Keratinocyte (primary cell): Measurements from ENCODE around the gene BCL2. TPM values are rescaled to one million over a fixed set of nuclear protein-coding genes. Genes with fewer than 3 reads are reported as not detected.

Experiments used
- DNase-seq: peaks from one replicate; pipeline ENCODE4 v3.0.0-alpha.2; 2011; ENCODE audit warnings: low read depth, missing footprints, low spot score
- FAIRE-seq: peaks from 2 replicates; lab custom pipeline; 2011; peaks lifted over from hg19 to GRCh38; lab: Jason Lieb, UNC
- H2AFZ ChIP-seq: 2 replicates; pipeline ENCODE4 v1.6.0; 2012; ENCODE audit warnings: low read length, control low read depth, inconsistent platforms; ENCODE audit not compliant: control insufficient read depth
- H3K27ac ChIP-seq: 2 replicates; pipeline ENCODE4 v1.5.1; 2011; ENCODE audit warnings: low read length; ENCODE audit not compliant: control insufficient read depth, insufficient read depth
- H3K27me3 ChIP-seq: 3 replicates; pipeline ENCODE4 v1.6.0; 2011; ENCODE audit warnings: low read length; ENCODE audit not compliant: control insufficient read depth, insufficient read depth; ENCODE audit errors: extremely low read depth
- H3K36me3 ChIP-seq, 2 experiments: 2 replicates in 1 of 2; 3 replicates in 1 of 2; pipeline ENCODE4 v1.5.1; 2011; ENCODE audit warnings: low read length in 2 of 2, mild to moderate bottlenecking in 1 of 2; ENCODE audit not compliant: control insufficient read depth in 2 of 2, insufficient read depth in 2 of 2; ENCODE audit errors: extremely low read depth in 1 of 2
- H3K4me1 ChIP-seq: 3 replicates; pipeline ENCODE4 v1.5.1; 2011; ENCODE audit warnings: low read length; ENCODE audit not compliant: control insufficient read depth, insufficient read depth; ENCODE audit errors: extremely low read depth
- H3K4me2 ChIP-seq: 3 replicates; pipeline ENCODE4 v1.6.0; 2011; ENCODE audit warnings: low read depth, low read length; ENCODE audit not compliant: control insufficient read depth, insufficient read depth; ENCODE audit errors: extremely low read depth
- H3K4me3 ChIP-seq, 3 experiments: fragments of 200-600 bp in 1 of 3; sonication (generic) in 1 of 3; 2 replicates in 2 of 3; 3 replicates in 1 of 3; pipeline ENCODE4 v1.5.1; 2011 to 2016; ENCODE audit warnings: low read length in 3 of 3, mild to moderate bottlenecking in 3 of 3, control low read depth in 2 of 3, inconsistent platforms in 1 of 3, low read depth in 1 of 3, mixed read lengths in 1 of 3, mixed run types in 1 of 3, moderate library complexity in 1 of 3; ENCODE audit not compliant: control insufficient read depth in 2 of 3, insufficient read depth in 2 of 3; ENCODE audit errors: extremely low read depth in 1 of 3
- H3K79me2 ChIP-seq: 2 replicates; pipeline ENCODE4 v1.6.0; 2012; ENCODE audit warnings: low read length; ENCODE audit not compliant: control insufficient read depth, insufficient read depth
- H3K9ac ChIP-seq: 3 replicates; pipeline ENCODE4 v1.6.0; 2011; ENCODE audit warnings: low read length; ENCODE audit not compliant: control insufficient read depth, insufficient read depth; ENCODE audit errors: extremely low read depth
- H3K9me1 ChIP-seq: 3 replicates; pipeline ENCODE4 v1.6.0; 2011; ENCODE audit warnings: low read length; ENCODE audit not compliant: control insufficient read depth, insufficient read depth; ENCODE audit errors: extremely low read depth
- H3K9me3 ChIP-seq: 2 replicates; pipeline ENCODE4 v1.5.1; 2012; ENCODE audit warnings: low read depth, low read length; ENCODE audit not compliant: control insufficient read depth
- H4K20me1 ChIP-seq: 3 replicates; pipeline ENCODE4 v1.6.0; 2011; ENCODE audit warnings: low read length; ENCODE audit not compliant: control insufficient read depth, insufficient read depth; ENCODE audit errors: extremely low read depth
- CTCF ChIP-seq, 3 experiments: IDR thresholded peaks in 1 of 3; conservative IDR thresholded peaks in 1 of 3; optimal IDR thresholded peaks in 1 of 3; 2 replicates in 2 of 3; 3 replicates in 1 of 3; pipeline versions ENCODE3 to v1.5.1; 2011; ENCODE audit warnings: low read length in 3 of 3, mild to moderate bottlenecking in 3 of 3, moderate library complexity in 2 of 3, control low read depth in 1 of 3, inconsistent platforms in 1 of 3; ENCODE audit not compliant: insufficient read depth in 2 of 3; ENCODE audit errors: extremely low read depth in 1 of 3
- EZH2 ChIP-seq: IDR thresholded peaks from one replicate; pipeline ENCODE4 v1.6.1; 2012; ENCODE audit warnings: inconsistent platforms, mild to moderate bottlenecking, low read length, moderate library complexity
- dilution Hi-C: fragments of 300-500 bp; cut with MboI; formaldehyde crosslinking; loops from one replicate; pipeline ENCODE4 v1.7.0; 2020; ENCODE audit warnings: low sequenced_read_pairs; ENCODE audit not compliant: extremely low pct_ligation_motif_present
- polyA plus RNA-seq, 5 experiments: library from polyadenylated mRNA; depleted of rRNA in 3 of 5; stranded (reverse) in 3 of 5; stranded (forward) in 1 of 5; unstranded in 1 of 5; fragments of >200 nt; gene quantifications; 1 replicate in 1 of 5; 2 replicates in 3 of 5; 3 replicates in 1 of 5; pipeline versions ENCODE4 v1.2.1 to v1.2.3, GENCODE V29; 2011 to 2012; ENCODE audit warnings: missing spikeins in 2 of 5, low read depth in 1 of 5, low replicate concordance in 1 of 5

BCL2 gene
- polyA plus RNA-seq, 1 donor (not counting 4 experiments of a cell fraction or from before 2014, with no cell fraction given): 0.30 TPM

- DNase-seq (no peak), FAIRE-seq (no peak)
- H3K4me1 ChIP-seq: no peaks in the 10 kb centered on the region
Measured at GRCh38 chr18:63128237-63128974, 191.2 kb downstream of the BCL2 start.

GRCh38 chr18:63126134-63127069 lies 193.2 kb downstream of the BCL2 start:
- Histone ChIP-seq H3K4me3 (no peak overlapping the region), H3K79me2 (no peaks in the 10 kb centered on the region), H3K4me1 (no peaks in the 10 kb centered on the region), H3K27ac (no peak overlapping the region), H3K9ac (no peak overlapping the region), H4K20me1 (no peaks in the 10 kb centered on the region), H3K9me3 (no peaks in the 10 kb centered on the region), H3K27me3 (no peaks in the 10 kb centered on the region), H3K4me2 (no peak overlapping the region), H2AFZ (no peak overlapping the region), H3K9me1 (no peaks in the 10 kb centered on the region), H3K36me3 (no peaks in the 10 kb centered on the region)
- DNase-seq (no peak), FAIRE-seq (peak; percentile 46)
- TF ChIP-seq CTCF (optimal IDR thresholded peaks at IDR 0.05 in 1 of 3, IDR thresholded peaks at IDR 0.05 in 1 of 3, conservative IDR thresholded peaks at IDR 0.05 in 1 of 3; ENCODE audit: extremely low read depth in 1 of 3, insufficient read depth in 2 of 3, low read length in 3 of 3): no peak
- dilution Hi-C loops: no loop called here

More at GRCh38 chr18:63128237-63128974, 191.2 kb downstream of the BCL2 start:
- Histone ChIP-seq H3K27me3 (peaks cover 10% of the 10 kb centered on the region), H4K20me1 (no peaks in the 10 kb centered on the region), H3K79me2 (no peaks in the 10 kb centered on the region), H2AFZ (no peak overlapping the region), H3K9ac (no peak overlapping the region), H3K4me2 (no peak overlapping the region), H3K36me3 (no peaks in the 10 kb centered on the region), H3K9me3 (no peaks in the 10 kb centered on the region), H3K27ac (no peak overlapping the region), H3K9me1 (no peaks in the 10 kb centered on the region), H3K4me3 (no peak overlapping the region)
- no peak for TF ChIP-seq EZH2
- no peak for TF ChIP-seq CTCF (optimal IDR thresholded peaks at IDR 0.05 in 1 of 3, IDR thresholded peaks at IDR 0.05 in 1 of 3, conservative IDR thresholded peaks at IDR 0.05 in 1 of 3; ENCODE audit: extremely low read depth in 1 of 3, insufficient read depth in 2 of 3, low read length in 3 of 3)
- dilution Hi-C loops: no loop called here
